NOMO-1 treated with DMSO at 0.1 percent for 48 hours (cell line): ENCODE data around the gene TAX1BP1.

Source experiments
- DNase-seq: peaks from one replicate; lab custom pipeline; 2025; ENCODE audit not compliant: unreplicated experiment; lab: John Stamatoyannopoulos, UW

The TAX1BP1 gene

GRCh38 chr7:27777662-27778061, 37.7 kb downstream of the TAX1BP1 start:
- no peak for DNase-seq

DNA sequence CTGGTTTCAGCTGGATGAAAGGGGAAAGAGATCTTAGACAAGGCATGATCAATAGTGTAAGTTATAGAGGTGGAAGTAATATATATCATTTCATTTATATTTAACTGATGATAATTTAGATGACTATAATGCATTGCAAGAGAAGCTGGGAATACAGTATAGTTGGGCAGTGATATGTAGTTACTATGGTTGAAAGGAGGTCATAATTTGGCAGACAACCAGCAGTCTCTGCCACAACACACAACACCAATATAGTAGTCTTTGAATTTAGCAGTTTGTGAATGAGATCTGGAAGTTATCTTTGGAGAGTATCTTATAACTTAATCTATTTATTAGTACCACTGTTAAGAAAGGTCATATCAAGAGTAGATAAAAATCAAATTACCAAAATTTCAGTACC, 39.9 kb downstream of the TAX1BP1 start:
- no peak for DNase-seq

GRCh38 chr7:27781188-27781587, 41.2 kb downstream of the TAX1BP1 start:
- no peak for DNase-seq

DNA sequence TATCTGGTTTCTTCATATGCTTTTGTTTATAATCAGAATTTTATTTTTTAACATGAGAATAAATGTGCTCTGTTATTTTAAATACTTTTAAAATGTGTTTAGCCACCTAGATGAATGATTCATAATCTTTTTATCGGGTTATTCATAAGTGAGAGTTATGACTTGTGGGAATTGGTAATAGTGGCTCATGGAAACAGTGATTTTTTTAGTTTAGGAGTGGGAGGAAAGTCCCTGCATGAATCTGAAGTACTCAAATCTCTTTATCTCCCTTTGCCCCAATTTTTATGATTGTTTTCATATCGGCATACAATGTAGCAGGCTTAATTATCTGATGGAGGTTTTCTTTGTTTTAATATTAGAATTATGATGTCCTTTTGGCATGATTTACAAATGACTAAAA, 42.9 kb downstream of the TAX1BP1 start:
- DNase-seq, result no peak

- peak; percentile 32 for DNase-seq
Measured at GRCh38 chr7:27784399-27785053, 44.6 kb downstream of the TAX1BP1 start.

GRCh38 chr7:27788437-27788836, 48.5 kb downstream of the TAX1BP1 start:
- DNase-seq, result no peak

DNA sequence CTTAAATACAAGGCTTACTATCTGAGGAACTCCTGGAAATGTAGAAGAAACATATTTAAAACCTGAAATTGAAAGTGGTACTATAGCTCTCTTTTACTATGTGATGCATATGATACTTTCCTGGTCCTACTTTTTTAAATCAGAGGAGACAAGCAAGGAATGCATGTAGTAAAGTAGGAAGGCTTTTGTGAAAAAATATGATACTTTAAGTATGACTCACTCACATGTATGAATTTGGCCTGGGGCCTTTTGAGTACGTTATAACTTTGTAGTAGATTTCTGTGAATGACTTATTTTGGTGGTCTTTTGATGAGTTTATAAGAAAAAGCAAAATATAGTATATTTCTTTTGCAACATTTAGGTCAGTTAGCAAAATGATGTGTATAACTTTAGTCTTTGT, 53.8 kb downstream of the TAX1BP1 start:
- DNase-seq, result no peak

DNA sequence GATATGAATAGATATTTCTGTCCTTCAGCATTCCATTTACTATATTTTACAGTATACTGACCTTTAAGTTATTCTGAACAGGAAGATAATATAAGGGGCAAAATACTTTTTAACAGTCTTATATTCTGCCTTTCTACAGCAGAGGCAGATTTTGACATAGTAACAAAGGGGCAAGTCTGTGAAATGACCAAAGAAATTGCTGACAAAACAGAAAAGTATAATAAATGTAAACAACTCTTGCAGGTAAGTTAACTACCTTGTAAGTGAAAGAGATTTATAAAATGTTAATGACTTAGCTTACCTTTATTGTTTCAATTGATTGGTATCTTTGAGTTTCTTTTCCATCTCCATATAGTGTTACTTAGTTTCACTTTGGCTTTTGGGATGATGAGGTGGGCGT, 56.0 kb downstream of the TAX1BP1 start:
- no peak for DNase-seq

DNA sequence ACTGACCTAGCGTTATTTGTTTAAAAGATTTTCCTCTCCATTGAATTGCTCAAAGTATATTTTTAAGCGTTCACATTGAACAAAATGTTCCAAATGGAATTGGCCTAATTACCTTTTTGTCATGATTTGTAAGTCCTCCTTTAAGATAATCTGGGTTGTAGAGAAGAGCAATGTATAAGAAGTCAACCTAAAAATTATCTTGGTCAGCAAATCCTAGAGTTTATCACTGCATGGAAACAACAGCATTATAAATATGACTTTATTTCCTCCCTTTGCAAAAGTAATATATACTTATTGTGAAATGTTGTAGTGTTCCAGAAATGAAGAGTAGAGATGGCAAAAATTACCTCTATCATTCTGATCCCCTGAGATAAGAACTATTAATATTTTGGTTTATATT, 59.2 kb downstream of the TAX1BP1 start:
- DNase-seq, result no peak

DNA sequence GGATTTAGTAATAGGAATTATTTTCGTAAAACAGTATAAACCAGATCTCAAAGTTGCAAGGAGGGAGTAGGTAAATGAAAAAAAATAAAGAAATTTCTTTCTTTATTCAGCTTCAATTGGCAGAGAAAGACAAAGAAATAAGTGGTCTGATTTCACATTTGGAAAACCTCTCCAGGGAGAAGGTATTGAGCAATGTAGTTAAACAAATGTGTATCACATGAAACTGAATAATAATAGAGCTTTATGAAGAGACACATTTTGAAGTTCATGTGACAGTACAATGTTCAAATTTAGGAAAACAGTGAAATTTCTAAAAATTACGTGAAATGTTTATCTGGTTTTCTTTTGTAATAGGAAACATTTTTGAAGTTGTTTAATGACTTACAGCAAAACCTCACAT, 63.0 kb downstream of the TAX1BP1 start:
- no peak for DNase-seq

DNA sequence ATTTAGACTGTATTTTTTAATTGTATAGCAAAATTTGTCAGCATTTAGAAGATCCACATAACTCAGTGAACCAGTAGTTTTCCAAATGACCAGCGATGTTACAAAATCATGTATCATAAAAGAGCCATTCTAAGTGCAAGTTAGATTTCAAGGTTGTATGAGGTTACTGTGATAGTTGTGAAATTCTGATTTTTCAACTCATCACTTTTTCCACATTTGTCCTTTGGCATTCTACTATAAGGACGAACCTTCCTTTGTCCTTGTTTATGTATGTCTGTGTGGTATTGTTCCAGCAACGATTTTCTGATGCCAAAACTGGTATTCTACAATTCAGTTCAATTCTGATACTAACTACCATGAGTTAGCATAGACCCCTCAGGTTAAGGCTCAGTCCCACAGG, 64.2 kb downstream of the TAX1BP1 start:
- DNase-seq, result no peak

- DNase-seq, result no peak
Measured at GRCh38 chr7:27808626-27809025, 68.7 kb downstream of the TAX1BP1 start.

DNA sequence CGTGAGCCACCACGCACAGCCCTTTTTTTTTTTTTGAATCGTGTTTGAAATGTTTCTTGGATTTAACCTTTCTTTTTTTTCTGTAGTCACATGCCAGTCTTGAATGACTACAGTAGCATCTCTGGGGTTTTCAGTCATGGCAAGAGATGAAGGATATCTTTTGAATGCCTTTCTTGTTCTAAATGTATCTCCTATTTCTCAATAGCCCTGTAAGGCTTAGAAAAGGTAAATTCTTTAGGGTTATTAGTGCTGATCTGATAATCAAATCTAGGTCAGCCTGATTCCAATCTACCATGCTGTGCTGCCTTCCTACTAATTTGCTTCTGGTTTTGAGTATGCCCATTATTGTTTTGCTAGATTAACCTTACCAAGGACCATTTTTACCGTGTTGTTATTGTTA, 70.2 kb downstream of the TAX1BP1 start:
- no peak for DNase-seq

- DNase-seq, result no peak
Measured at GRCh38 chr7:27812706-27813105, 72.7 kb downstream of the TAX1BP1 start.

DNA sequence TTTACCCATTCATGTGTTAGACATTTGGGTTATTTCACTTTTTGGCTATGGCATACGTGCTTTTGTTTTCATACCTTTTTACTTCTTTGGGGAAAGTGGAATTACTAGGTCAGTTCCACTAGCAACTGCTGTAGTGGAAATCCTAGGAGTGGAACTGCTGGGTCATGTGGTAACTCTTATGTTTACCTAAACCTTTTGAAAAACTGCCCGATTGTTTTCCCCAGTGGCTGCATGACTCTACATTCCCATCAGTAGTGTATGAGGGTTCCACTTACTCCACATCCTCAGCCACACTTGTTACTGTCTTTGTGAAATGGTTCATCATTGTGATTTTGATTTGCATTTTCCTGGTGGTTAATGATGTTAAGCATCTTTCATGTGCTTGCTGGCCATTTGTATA, 82.3 kb downstream of the TAX1BP1 start:
- no peak for DNase-seq

GRCh38 chr7:27825891-27826290, 85.9 kb downstream of the TAX1BP1 start:
- DNase-seq, result no peak

- DNase-seq, result no peak
Measured at GRCh38 chr7:27826357-27826756, 86.4 kb downstream of the TAX1BP1 start.

DNA sequence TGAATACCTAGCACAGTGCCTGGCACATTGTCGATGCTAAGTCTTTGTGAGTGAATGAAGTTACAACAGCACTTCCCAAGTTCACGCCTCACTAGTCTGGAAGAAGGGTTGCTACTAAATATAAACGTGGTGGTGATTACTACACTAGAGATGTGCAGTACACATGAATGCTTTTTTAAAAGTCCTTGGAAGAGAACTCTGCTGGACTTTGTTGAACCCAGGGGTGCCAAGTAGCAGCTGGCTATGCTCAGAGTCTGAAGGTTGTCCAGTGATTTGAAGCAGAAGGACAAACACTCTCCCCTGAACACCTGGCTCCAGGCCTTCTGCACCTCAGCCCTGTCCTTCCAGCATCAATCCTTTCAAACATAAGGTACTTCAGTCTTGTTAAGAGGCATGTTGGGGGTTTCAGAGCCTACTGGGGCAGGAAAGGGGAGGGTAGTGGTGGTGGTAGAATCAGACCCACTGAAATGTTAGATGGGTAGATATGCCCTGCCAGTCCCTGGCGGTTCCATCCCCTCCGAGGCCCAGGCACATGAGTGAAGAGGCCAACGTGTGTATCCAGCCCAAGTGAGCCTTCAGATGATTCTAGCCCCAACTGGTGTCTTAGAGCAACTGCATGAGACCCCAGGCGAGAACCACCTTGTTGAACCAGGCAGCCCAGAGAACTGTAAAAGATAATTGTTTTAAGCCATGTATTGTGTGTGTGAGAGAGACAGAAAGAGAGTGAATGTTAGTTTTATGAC, 94.4 kb downstream of the TAX1BP1 start:
- no peak for DNase-seq

- no peak for DNase-seq
Measured at GRCh38 chr7:27835376-27835775, 95.4 kb downstream of the TAX1BP1 start.

DNA sequence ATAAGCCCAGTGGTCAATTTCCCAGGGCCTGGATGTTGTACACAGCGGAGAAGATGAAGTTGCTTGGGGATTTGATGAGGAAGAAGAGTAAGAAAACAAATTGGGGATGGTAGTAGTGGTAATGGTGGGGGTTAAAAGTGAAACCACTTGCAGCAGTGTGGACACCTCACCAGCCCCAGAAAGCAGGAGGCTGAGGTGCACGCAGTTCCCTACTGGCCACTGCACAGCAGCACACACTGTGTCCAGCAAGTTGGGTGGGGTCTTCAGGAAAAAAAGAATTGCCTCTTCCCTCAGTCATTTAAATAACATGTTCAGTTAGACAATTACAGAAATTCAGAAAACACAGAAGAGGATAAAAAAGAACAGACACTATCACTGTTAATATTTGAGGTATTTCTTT, 96.6 kb downstream of the TAX1BP1 start:
- DNase-seq, result no peak

DNA sequence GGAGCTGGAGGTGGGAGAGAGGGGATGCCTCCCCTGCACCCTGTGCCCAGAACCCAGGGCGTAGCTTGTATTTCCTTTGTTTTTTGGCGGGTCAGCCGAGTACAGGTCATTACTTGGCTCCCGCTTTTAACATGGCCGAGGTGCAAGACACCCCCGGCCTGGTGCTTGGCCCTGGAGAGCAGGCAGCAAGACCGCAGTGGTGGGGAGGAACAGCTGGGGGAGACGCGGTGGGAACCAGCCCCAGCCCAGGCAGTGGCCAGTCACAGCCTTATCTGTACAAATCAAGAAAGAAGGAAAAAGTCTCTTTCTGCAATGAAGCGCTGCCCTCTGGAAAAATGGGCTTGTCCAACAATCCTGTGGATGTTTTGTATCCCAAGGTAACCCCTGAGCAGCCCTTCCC, 99.1 kb downstream of the TAX1BP1 start:
- DNase-seq, result no peak

DNA sequence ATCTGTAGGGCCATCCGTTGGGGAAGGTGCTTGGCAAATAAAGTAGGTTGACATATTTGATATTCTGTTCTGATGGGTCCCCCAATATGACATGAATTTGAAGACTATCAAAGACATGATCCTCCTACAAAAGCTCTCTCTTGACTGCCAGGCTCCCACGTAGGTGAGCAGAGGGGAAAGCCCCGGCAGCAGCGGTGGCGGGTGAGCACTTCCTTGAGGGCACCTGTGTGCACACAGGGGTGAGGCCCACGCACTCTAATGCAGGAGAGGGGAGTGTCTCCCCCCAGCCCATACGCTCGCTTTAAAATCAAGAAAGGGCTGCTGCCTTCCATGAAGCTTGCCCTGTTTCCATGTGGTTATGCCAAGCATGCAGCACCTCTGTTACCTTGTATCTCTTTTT, 100.4 kb downstream of the TAX1BP1 start:
- no peak for DNase-seq
